HG03378 (cell line): ENCODE data around the gene ZC3H15.

Source experiments
- ATAC-seq: cut with Tn5 transposase; IDR thresholded peaks from one replicate; pipeline ENCODE4 v1.9.1; 2021; ENCODE audit warnings: mild to moderate bottlenecking, moderate library complexity; ENCODE audit not compliant: unreplicated experiment

ZC3H15 gene

GRCh38 chr2:186540941-186541340, 54.9 kb downstream of the ZC3H15 start:
- ATAC-seq = no peak

- ATAC-seq = no peak
Measured at GRCh38 chr2:186542002-186542401, 55.9 kb downstream of the ZC3H15 start.

GRCh38 chr2:186543561-186544131, 57.6 kb downstream of the ZC3H15 start:
- ATAC-seq = no peak

GRCh38 chr2:186544255-186544675, 58.2 kb downstream of the ZC3H15 start:
- ATAC-seq = no peak

DNA sequence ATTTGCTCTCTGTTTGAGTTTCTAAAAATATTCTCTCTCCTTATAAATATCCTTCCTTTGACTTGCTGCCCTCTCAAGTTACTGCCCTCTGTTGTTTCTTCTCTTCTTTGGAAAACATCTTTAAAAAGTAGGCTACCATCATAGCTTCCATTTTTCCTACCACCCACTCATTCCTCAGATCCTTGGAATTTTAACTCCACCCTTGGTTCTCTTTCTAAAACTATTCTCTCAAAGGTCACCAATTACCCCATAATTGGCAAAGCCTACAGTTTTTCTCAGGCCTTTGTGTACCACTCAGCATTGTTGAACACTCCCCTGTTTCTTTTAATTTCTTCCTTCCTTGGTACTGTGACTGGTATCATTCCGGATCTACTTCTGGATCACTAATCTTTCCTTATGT, 60.8 kb downstream of the ZC3H15 start:
- ATAC-seq = no peak

- no peak for ATAC-seq
Measured at GRCh38 chr2:186551323-186552050, 65.4 kb downstream of the ZC3H15 start.

- no peak for ATAC-seq
Measured at GRCh38 chr2:186554429-186554828, 68.4 kb downstream of the ZC3H15 start.

- no peak for ATAC-seq
Measured at GRCh38 chr2:186554850-186555671, 69.0 kb downstream of the ZC3H15 start.

DNA sequence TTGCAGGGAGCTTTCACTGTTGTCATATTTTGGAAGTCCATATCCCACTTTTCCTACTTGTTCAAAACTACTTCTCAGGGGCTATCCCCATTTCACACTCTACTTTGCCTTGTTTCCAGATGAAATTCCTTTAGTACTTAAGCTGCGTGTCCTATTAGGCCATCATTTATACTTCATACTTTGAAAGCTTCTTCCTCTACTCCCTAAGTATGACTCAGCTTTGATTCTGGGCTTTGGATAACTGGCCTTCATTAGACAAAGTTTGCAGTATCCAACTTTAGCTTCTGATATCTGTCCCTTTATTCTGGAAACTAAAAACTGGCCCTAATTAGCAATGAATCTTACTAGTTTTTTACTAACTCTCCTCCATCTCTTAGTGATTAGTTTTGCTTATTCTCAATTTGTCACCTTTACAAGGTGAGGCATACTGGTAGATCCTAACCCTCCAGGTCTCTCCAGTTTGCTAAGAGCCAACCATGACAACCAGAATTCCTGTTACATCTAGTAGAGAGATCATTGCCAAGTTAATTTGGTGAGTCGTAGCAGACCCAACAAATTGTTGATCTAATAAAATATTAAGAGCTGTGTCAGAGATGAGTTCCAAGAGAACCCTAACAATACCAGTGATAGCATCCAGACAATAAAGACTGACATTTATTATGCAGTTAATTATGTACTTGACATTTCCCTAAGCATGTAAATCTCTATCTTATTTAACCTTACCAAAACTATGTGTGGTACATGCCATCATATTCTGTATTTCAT, 72.6 kb downstream of the ZC3H15 start:
- no peak for ATAC-seq
